D341Med (cell line): ENCODE measurements around the gene ERVK3-1.
"Not testable (repeated sequence)": the region's sequence is repeated elsewhere in the genome, so short reads cannot be mapped to it uniquely, and the experiment has no call there.

ENCODE experiments used
- DNase-seq: peaks from one replicate; pipeline ENCODE4 v3.0.0; 2012; ENCODE audit warnings: low spot score

ERVK3-1 gene

DNA sequence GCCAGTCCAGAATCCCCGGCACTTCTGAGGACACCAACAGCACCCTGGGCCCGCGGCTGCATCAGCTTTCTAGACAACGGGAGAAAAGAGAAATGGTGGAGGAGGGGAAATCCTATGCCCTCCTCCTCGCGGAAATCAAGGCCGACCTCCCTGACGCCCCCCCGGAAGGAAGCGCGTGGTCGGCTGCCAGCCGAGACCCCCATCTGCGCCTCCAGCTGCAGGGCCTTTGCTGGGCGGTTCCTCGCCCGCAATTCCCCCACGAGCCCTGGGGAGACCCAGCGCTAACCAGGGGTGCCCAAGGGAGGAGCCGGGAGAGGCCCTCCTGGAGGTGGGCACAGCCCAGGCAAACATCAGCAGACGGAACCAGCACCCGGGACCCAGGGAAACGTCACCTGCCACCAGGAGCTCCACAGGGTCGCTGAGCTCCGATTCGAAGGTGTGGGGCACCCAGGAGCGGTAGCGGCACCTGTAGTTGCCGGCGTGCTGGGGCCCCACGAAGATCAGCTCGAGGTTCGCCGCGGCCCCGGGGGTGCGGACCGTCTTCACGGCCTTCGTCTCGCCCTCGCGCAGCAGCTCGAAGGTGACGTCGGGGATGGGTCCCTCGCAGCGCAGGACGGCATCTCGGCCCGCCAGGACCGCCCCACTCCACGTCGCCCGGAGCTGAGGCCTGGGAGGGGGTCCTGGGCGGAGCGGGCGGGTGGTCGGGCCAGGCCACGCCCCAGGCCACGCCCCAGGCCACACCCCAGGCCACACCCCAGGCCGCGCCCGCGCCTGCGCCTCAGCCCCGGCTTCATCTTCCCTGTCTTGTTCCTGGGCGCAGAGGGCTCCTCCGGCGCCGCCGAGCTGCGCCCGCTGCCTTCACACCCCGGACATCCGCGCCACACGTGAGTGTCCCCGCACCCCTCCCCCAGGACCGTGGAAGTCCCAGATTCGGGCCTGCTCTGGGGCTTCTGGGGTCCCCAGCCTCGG is 42.1 kb downstream of the ERVK3-1 start:
- DNase-seq, result peak; percentile 99

DNA sequence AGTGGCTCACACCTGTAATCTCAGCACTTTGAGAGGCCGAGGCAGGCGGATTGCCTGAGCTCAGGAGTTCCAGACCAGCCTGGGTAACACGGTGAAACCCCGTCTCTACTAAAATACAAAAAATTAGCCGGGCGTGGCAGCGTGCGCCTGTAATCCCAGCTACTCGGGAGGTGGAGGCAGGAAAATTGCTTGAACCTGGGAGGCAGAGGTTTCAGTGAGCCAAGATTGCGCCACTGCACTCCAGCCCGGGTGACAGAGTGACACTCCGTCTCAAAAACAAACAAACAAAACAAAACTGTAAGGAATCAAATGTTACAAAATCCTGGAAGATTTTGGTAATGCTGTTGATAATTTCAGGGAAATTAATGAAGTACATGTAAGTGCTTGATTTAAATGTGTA is 42.9 kb downstream of the ERVK3-1 start:
- not testable (repeated sequence) for DNase-seq

DNA sequence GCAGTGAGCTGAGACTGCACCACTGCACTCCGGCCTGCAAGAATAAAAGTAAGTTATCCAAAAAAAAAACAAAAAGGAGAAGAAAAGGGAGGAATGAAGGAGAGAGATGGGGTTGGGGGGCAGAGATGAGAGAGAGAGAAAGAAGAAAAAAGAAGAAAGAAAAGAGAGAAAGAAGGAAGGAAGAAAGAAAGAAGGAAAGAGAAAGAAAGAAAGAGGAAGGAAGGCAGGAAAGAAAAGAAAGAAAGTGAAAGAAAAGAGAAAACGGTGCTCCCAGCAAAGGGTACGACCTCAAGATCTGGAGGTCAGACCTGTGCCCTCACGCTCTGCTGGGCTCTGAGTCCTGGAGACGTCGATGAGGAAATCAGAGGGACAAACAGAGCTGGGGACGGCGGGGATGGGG is 44.4 kb downstream of the ERVK3-1 start:
- no peak for DNase-seq

DNA sequence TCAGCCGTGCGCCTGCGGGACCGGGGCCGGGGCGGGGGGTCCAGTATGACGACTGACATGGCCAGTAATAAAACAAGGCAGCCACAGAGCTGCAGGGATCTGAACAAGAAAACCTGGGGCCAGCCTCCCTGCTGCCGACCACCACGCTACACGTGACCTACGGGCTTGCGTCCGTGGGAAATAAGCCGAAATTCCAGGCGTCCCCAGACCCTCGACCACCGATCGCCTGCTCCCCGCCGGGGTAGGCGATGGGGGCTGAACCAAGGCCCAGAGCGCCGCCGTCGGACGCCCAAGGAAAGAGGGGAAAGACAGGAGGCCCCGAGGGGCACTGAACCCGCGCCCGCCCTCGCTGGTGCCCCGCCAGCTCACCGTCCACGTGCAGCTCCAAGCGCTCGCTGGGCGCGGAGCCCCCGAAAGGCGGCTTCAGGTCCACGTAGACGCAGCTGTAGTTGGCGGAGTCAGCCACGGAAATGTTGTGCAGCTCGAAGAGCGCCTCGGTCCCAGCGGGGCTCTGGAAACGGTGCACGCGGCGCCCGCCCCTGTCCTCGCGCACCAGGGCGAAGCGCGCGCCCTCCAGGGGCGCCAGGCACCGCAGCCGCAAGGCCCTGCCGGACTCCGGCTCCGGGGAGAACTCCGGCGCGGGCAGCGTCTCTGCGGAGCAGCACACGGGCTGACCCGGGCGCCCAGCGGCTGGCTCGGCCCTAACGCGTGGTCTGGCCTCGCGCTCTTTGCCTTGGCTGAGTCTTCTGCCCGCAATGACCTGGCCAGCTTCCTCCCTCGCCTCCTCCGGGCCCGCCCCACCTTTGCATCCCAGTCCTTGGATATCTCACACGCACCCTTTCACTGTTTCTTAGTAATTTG is 45.1 kb downstream of the ERVK3-1 start:
- DNase-seq, result no peak

DNA sequence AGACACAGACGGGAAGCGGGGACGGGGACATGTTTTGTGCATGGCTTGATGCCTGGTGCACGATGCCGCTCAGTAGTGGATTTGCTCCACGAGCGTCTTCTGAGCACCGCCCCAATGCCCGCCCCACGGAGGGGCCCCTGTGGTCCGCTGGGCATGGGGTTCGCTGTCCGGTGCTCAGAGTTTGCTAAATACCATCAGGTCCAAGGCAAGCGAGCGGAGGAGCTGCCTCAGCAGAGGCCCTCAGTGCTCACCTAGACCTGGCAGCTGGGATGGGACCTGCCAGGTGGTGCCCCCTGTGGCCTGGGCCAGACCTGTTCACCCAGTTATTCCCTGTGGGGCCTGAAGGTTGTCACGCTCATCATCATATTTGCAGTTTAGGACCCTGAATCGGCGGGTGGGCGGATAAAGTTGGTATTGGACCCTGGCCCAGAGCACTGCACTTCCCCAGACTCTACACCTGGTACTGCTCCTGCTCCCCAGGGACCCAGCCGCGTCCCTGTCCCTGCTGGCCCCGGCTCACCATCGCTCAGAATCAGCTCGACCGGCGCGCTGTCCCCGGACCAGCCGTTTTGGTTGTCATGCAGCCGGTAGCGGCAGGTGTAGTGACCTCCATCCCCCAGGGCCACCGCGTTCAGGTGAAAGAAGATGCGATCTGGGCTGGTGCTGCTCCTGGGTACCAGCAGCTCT is 45.8 kb downstream of the ERVK3-1 start:
- no peak for DNase-seq

DNA sequence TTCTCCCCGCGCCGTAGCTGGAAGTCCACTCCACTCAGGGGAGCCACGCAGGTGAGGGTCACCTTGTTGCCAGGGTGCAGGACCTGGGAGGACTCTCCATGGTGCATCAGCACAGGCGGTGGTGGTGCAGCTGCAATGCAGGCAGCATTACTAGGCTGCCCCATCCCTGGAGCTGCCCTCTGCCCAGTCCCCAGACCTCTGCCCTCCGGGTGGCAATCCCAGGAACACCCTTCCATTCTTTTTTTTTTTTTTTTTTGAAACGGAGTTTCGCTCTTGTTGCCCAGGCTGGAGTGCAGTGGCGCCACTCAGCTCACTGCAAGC is 46.3 kb downstream of the ERVK3-1 start:
- no peak for DNase-seq

DNA sequence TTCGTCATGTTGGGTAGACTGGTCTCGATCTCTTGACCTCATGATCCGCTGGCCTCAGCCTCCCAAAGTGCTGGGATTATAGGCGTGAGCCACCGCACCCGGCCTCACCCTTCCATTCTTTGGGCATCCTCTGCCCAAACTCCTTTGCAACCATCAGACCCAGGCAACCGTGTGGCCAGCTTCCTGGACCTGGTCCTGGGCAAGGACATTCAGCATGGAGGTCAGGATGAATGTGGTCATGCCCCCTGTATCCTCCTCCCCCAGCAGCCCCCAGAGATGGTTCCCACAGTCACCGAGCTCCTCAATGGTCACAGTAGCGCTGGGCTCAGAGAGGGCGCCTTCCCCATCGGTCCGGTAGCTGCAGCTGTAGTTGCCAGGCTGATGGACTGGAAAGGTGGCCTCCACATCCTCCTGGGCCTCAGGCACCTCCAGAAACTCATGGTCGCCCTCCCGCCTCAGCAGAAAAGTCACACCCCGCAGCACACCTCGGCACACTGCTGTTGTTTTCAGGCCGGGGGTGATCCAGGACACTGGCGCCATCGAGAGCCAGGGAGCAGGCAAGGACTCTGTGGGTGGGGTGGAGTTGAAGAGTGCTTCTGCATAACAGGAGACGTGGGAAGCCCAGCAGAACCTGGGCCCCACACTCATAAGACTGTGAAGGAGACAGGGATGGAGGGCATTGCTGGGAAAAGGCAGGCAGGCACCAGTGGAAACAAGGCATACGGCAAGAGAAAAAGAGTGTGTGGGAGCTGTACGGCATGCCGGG is 47.0 kb downstream of the ERVK3-1 start:
- DNase-seq, result no peak

DNA sequence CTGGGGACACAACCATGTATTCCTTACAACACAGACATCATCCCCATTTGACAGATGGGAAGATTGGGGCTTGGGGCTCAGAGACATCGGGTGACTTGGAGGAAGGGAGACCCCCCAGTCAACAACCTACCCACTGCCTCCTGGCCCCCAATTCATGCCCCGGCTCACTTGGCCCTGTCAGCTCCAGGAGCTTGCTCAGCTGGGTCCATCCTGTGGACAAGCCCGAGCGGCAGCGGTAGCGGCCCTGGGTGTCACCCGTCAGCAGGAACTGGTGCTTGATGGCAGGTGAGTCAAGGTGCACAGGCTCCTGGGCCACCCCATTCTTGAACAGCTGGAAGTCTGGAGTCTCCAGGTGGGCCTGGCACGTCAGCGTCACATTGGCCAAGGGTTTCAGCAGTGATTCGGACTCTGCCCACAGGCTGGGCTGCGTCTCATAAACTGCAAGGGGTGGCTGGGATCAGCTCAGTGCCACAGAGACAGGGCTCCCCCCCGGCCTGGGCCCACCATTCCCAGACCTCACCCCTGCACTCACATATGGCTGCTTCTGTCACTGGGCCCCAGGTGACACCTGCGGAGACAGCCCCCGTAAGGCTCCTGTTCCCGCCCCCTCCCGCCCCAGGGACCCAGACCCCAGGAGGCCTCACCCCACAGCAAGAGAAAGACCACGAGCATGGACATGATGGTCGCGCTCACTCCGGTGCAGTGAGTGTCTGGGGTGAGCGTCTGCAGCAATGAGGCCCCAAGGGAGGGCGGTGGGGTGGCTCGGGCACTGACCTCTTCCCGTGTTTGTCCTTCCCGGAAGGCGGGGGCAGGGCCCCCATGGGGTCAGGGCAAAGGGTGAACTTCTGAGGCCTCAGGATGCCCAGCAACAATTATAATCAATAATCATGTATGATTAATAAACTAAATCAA is 47.8 kb downstream of the ERVK3-1 start, which contains the start of gene A1BG:
TSS of gene A1BG (minus strand) at position 733 of the 912 bp plus-strand sequence. CDS start at position 678, 55 bp downstream.
- no peak for DNase-seq

DNA sequence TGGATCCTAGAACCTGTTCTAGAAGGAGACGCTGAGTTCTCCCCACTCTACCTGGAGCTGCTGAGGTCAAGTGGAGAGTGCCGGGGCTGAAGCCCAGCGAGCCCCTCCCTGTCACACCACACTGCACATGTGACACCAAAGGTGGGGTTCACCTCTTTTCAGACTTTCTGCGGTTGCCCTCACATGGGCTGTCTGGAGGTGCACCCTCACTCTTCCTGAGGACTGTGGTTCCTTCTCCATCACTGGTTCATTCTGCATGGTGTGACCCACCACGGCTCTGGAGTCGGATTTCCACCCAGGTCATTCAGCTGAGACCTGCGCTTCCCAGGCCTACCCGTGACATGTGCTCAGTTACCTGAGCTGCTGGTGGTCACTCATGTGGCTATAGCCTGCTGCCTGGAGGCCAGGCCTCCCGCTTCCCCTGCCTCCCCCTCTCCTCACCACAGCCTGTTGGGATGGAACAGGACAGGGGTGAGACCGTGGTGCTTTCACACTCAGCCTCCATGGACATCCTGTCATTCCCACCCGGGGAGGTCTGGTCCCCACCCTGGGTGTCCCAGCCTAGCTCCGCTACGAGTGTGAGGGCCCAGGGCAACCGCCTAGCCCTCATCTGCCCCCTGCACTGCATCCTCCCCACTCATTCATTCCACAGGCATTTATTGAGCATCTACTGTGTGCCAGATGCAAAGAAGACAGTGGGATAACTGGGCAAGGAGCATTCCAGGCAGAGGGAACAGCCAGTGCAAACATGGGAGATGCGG is 48.7 kb downstream of the ERVK3-1 start:
- no peak for DNase-seq

DNA sequence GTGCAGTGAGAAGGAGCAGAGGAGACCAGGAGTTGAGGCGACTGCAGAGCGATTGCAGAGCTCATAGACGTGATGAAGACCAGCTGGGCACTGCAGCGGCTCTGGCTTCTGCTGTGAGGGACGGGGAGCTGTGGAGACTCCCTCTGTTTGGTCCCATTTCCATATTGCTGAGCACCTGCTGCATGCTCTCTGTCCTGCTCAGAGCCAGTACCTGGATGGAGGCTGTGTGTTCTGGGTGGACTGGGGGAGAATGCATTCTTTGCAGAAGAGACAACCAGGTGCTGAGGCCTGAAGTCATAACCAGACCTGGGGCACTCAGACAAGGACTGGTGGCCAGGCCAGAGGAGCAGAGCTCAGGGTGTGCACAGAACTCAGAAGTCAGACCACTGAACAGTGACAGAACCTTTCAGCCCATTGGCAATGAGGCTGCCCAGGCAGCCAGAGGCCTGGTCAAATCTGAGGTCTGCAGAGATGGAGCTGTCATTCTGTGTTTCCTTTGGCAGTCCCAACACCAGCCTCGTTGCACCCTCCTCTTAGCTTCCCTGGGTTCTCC is 49.4 kb downstream of the ERVK3-1 start:
- no peak for DNase-seq

DNA sequence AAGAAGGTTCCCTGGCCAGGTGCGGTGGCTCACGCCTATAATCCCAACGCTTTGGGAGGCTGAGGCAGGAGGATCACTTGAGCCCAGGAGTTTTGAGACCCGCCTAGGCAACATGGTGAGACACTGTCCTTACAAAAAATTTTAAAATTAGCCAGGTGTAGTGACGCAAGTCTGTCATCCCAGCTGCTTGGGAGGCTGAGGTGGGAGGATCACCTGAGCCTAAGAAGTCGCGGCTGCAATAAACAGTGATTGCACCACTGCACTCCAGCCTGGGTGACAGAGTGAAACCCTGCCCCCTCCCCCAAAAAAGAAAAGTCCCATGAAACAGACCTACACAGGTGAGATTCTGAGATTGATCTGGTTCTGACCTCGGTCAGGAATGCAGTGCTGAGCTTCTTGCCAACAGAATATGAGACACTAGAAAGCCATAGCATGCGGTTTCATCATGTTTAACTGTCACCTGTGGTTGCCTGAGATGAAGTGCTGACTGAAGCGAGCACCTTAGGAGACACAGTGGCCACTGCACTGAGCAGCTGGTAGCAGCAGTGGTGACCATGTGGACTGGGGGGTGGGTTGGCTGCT is 50.1 kb downstream of the ERVK3-1 start:
- no peak for DNase-seq

DNA sequence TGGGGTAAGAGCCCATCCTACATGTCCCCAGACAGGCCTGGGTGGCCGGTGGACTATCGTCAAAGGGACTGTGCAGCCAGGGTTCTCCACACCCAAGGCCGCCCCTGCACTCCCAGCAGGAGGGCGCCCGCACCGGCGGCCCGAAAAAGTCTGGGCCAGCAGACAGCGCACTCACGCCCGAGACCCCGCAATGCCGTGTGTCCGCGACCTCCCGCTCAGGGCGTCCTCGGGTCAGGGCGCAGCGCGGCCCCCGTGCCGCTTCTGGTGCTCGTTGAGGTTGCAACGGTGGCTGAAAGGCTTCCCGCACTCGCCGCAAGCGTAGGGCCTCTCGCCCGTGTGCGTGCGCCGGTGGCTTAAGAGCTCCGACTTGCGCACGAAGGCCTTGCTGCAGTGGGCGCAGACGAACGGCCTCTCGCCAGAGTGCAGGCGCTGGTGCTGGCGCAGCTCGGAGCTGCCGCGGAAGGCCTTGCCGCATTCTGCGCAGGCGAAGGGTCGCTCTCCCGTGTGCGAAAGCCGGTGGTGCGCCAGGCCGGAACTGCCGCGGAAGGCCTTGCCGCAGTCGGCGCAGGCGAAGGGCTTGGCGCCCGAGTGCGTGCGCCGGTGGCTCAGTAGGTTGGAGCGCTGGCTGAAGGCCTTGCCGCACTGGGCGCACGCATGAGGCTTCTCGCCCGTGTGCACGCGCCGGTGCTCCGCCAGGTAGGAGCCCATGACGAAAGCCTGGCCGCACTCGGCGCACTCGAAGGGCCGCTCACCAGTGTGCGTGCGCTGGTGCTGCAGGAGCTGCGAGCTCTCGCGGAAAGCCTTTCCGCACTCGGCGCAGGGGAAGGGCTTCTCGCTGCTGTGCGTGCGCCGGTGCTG is 51.0 kb downstream of the ERVK3-1 start:
- no peak for DNase-seq

DNA sequence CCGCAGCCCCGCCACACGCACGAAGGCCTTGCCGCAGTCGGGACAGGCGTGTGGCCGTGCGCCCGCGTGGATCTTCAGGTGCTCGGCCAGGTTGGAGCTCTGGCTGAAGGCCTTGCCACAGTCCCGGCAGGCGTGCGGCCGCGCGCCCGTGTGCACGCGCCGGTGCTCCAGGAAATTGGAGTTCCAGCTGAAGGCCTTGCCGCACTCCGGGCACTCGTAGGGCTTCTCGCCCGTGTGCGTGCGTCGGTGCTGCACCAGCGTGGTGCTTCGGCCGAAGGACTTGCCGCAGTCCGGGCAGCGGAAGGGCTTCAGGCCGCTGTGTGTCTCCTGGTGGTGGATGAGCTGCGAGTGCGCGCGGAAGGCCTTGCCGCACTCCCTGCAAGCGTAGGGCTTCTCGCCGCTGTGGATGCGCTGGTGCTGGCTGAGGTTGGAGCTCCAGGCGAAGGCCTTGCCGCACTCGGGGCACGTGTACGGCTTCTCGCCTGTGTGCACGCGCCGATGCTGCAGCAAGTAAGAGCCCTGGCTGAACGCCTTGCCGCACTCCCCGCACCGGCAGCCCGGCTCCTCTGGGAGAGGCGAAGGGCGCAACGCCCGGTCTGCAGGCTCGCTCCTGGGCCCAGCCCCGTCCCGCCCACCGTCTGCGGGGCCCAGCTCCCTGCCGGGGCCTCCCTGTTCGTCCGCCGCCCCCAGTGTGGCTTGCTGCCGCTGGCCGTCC is 51.7 kb downstream of the ERVK3-1 start:
- no peak for DNase-seq

DNA sequence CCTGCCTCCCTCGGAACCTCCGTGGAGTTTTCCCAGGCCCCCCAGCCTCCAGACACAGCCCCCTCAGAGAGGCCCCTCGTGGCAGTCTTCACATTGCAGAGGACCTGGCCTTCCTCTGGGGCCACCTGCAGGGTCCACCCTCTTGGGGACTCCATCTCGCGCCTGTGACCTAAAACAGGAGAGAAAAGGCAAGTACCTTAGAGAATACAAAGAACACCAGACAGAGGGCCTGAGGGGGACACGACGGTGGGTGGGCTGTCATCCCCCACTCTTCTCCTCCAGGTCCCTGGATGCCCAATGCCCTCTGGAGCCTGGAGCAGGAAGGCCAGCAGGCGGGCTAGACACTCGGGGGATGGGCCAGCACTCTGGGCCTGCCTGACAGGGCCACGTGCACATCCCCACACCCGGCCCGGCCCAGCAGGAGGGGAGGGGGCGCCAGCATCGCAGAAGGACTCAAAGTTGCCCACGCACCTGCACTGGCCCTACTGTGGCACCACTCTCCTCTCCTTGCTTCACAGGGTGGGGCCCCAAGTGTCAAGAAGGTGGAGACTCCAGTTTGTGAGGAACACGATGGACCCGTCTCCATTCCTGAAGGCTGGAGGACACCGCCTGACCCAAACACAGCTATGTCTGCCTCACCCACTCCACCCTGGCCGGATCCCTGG is 52.4 kb downstream of the ERVK3-1 start:
- DNase-seq, result no peak

DNA sequence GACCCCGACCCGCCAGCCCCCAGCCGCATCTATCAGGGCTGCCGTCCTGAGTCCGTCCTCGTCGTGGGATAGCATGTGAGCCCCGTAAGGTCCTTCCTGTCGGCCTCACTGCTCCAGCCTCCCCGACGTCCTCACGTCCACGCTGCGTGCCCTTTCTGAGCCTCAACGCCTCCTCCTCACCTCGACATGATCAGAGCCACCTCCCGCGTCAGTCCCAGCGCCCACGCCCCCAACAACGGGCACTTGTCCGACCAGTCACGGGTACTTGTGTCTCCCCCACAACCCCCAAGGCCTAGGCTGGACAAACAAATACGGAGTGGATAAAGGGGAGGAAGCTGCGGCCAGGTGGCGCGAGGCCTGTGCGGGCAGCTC is 56.7 kb downstream of the ERVK3-1 start:
- peak; percentile 79 for DNase-seq

DNA sequence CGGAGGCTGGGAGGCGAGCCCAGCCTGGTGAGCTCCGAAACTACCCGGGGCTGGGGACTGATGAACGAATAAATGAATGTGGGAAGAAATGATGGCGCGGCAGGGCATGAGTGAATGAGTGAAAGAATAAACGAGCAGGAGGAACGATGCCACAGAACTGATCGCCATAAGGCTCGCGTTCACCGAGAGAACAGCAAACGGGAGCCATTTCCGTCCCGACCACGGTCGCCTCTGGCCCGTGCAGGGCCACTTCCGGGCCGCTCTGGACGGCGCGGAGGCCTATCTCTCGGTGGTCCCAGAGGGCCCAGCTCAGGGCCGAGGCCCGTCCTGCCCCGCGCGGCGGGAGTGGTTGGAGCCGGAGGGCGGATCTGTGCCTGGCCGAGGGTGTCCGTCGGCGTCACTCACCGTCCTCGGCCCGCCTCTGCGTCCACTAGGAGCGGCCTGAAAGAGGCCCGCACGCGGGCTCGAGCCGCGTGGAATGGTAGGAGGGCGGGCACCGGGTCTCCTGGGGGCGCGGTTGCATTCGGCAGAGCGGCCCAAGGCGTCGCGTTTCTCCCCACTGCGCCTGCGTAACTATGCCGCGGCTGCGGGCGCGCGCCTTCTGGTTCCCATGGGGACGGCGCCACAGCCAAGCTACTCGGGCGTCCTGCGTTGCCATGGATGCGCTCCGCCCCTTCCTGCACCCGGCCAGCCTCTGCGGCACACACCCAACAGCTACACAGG is 57.3 kb downstream of the ERVK3-1 start, which contains the start of gene ZNF497:
TSS of gene ZNF497 (minus strand) at position 480 of the 723 bp plus-strand sequence. CDS start 5,116 bp downstream, outside the sequence.
- DNase-seq, result peak; percentile 99
